K562 (cell line): ENCODE results near the gene TRIO. TPM values are rescaled to one million over a fixed set of nuclear protein-coding genes. Genes with fewer than 3 reads are reported as not detected.

ENCODE experiments used
- ATAC-seq: fragments of 200-7000 bp; cut with Tn5 transposase; 3 replicates; pipeline ENCODE4 v1.9.1; 2020; ENCODE audit warnings: moderate library complexity
- BruUV-seq: library from RNA; stranded (reverse); fragments of 400-500 nt; replicated peaks from 2 replicates; lab custom pipeline; 2021; lab: Mats Ljungman, UMichigan
- CTCF ChIA-PET: fragments of 300-600 bp; formaldehyde crosslinking; extraction: SDS; loops from one replicate; lab custom pipeline; 2021; ENCODE audit warnings: low intra/inter-chr PET ratio; lab: Yijun Ruan, JAX
- POLR2A ChIA-PET: fragments of 300-600, 350-650 bp; sonication (Branson Sonifier 250); formaldehyde crosslinking; extraction: SDS; loops from one replicate; lab custom pipeline; 2021; ENCODE audit warnings: antibody characterized with exemption, inconsistent platforms; lab: Yijun Ruan, JAX
- DNase-seq, 4 experiments: peaks; one replicate each; pipeline versions ENCODE4 v3.0.0 to v3.0.0-alpha.2; 2011 to 2018; ENCODE audit warnings: low spot score in 3 of 4, mixed read lengths in 3 of 4; ENCODE audit errors: extremely low read depth in 1 of 4
- FAIRE-seq: peaks from 2 replicates; lab custom pipeline; 2011; peaks lifted over from hg19 to GRCh38; lab: Jason Lieb, UNC
- H2AFZ ChIP-seq: 2 replicates; pipeline ENCODE4 v1.6.0; 2011; ENCODE audit warnings: low read depth, low read length, control low read depth, inconsistent platforms
- H3K27ac ChIP-seq: fragments of 200-600 bp; 3 replicates; pipeline ENCODE4 v1.8.0; 2011; ENCODE audit warnings: low read depth, mild to moderate bottlenecking, control low read depth, inconsistent platforms, low read length, moderate library complexity, mixed read lengths; ENCODE audit errors: extremely low read depth
- H3K27me3 ChIP-seq, 2 experiments: fragments of 300-600 bp in 1 of 2; 2 replicates in 1 of 2; 3 replicates in 1 of 2; pipeline versions ENCODE4 v1.6.0 to v1.8.0; 2011; ENCODE audit warnings: inconsistent platforms in 2 of 2, low read length in 2 of 2, mild to moderate bottlenecking in 1 of 2, mixed read lengths in 1 of 2, moderate library complexity in 1 of 2; ENCODE audit not compliant: control insufficient read depth in 2 of 2, insufficient read depth in 2 of 2
- H3K36me3 ChIP-seq: fragments of 300-600 bp; 3 replicates; pipeline ENCODE4 v1.8.0; 2011; ENCODE audit warnings: mild to moderate bottlenecking, low read length, inconsistent platforms; ENCODE audit not compliant: control insufficient read depth, insufficient read depth
- H3K4me1 ChIP-seq, 2 experiments: fragments of 200-600 bp in 1 of 2; replicated peaks in 1 of 2; 2 replicates in 1 of 2; 3 replicates in 1 of 2; pipeline versions ENCODE4 v1.5.1 to v1.8.0; 2011; ENCODE audit warnings: inconsistent platforms in 2 of 2, low read length in 2 of 2, mild to moderate bottlenecking in 1 of 2, mixed read lengths in 1 of 2, moderate library complexity in 1 of 2; ENCODE audit not compliant: control insufficient read depth in 2 of 2, insufficient read depth in 2 of 2
- H3K4me2 ChIP-seq: 2 replicates; pipeline ENCODE4 v1.6.1; 2011; ENCODE audit warnings: low read length, control low read depth, inconsistent platforms, mixed read lengths; ENCODE audit not compliant: insufficient read depth
- H3K4me3 ChIP-seq: fragments of 200-600 bp; sonication (generic), shearing (Covaris generic); 2 replicates; pipeline ENCODE4 v1.5.1; 2016; ENCODE audit warnings: control low read depth, inconsistent platforms
- H3K79me2 ChIP-seq: fragments of 200-600 bp; 3 replicates; pipeline ENCODE4 v1.8.0; 2011; ENCODE audit warnings: low read length, inconsistent platforms; ENCODE audit not compliant: control insufficient read depth, insufficient read depth
- H3K9ac ChIP-seq, 2 experiments: 2 replicates each; pipeline versions ENCODE4 v1.6.0 to v1.6.1; 2011; ENCODE audit warnings: low read depth in 2 of 2, low read length in 2 of 2, control low read depth in 1 of 2, inconsistent platforms in 1 of 2, mild to moderate bottlenecking in 1 of 2, mixed read lengths in 1 of 2; ENCODE audit not compliant: insufficient read depth in 1 of 2
- H3K9me1 ChIP-seq: one replicate; pipeline ENCODE4 v1.6.0; 2011; ENCODE audit warnings: inconsistent platforms, mild to moderate bottlenecking, low read length, moderate library complexity; ENCODE audit not compliant: control insufficient read depth, insufficient read depth
- H3K9me3 ChIP-seq: replicated peaks from 2 replicates; pipeline ENCODE4 v1.5.1; 2011; ENCODE audit warnings: low read depth, low read length, inconsistent platforms; ENCODE audit not compliant: control insufficient read depth, insufficient read depth
- H4K20me1 ChIP-seq: replicated peaks from 2 replicates; pipeline ENCODE4 v1.6.1; 2011; ENCODE audit warnings: low read length, inconsistent platforms, mixed read lengths; ENCODE audit not compliant: control insufficient read depth, insufficient read depth
- BMI1 ChIP-seq: fragments of 150-350 bp; IDR thresholded peaks from 2 replicates; pipeline ENCODE4 v1.6.1; 2014; ENCODE audit warnings: low read length
- ERF ChIP-seq: fragments of 450-650 bp; formaldehyde crosslinking; IDR thresholded peaks from 2 replicates; pipeline ENCODE4 v1.4.0; 2020; ENCODE audit warnings: mild to moderate bottlenecking, mixed read lengths
- FOSL1 ChIP-seq: fragments of 200-800 bp; sonication (Bioruptor generic); conservative IDR thresholded peaks from 2 replicates; pipeline ENCODE4 v1.6.1; 2016; ENCODE audit warnings: missing genetic modification characterization, missing compliant biosample characterization
- HNRNPUL1 ChIP-seq: fragments of 200-400 bp; formaldehyde crosslinking; IDR thresholded peaks from 2 replicates; pipeline ENCODE4 v1.6.1; 2017; ENCODE audit warnings: low read length
- IFI16 ChIP-seq: fragments of 250-450 bp; sonication (Bioruptor Pico); IDR thresholded peaks from 2 replicates; pipeline ENCODE4 v2.1.2; 2022; ENCODE audit warnings: mild to moderate bottlenecking, inconsistent platforms
- JUND ChIP-seq, 2 experiments: IDR thresholded peaks; 2 replicates in 1 of 2; 3 replicates in 1 of 2; pipeline ENCODE4 v1.6.1; 2011; ENCODE audit warnings: borderline replicate concordance in 2 of 2, low read depth in 2 of 2, low read length in 2 of 2, improper control_type of control experiment in 1 of 2, missing biosample characterization in 1 of 2, missing genetic modification characterization in 1 of 2, missing genetic modification reagents in 1 of 2
- NCOA1 ChIP-seq: fragments of 450-650 bp; IDR thresholded peaks from 2 replicates; pipeline ENCODE4 v1.6.1; 2016; ENCODE audit warnings: low read depth
- SPI1 ChIP-seq: IDR thresholded peaks from 2 replicates; pipeline ENCODE4 v1.6.1; 2011; ENCODE audit warnings: low read depth, low read length, control low read depth, borderline replicate concordance
- TBP ChIP-seq: optimal IDR thresholded peaks from 2 replicates; pipeline ENCODE3; 2011; ENCODE audit warnings: low read depth, low read length, improper control_type of control experiment
- THRA ChIP-seq: fragments of 450-650 bp; IDR thresholded peaks from 2 replicates; pipeline ENCODE4 v1.6.1; 2017; ENCODE audit warnings: mild to moderate bottlenecking, moderate library complexity
- XRCC3 ChIP-seq: fragments of 450-650 bp; IDR thresholded peaks from 2 replicates; pipeline ENCODE4 v1.6.1; 2017; ENCODE audit warnings: mild to moderate bottlenecking, moderate library complexity
- XRCC5 ChIP-seq: fragments of 200-400 bp; formaldehyde crosslinking; IDR thresholded peaks from 2 replicates; pipeline ENCODE4 v1.6.1; 2017; ENCODE audit warnings: low read depth, mild to moderate bottlenecking, low read length
- ZNF146 ChIP-seq: IDR thresholded peaks from one replicate; pipeline ENCODE4 v1.6.1; 2018; ENCODE audit warnings: missing compliant biosample characterization; ENCODE audit not compliant: unreplicated experiment
- ZNF165 ChIP-seq: fragments of 250-450 bp; sonication (Bioruptor Pico); IDR thresholded peaks from 2 replicates; pipeline ENCODE4 v1.4.0; 2020; ENCODE audit warnings: borderline replicate concordance
- ZNF57 ChIP-seq: fragments of 450-650 bp; formaldehyde crosslinking; IDR thresholded peaks from 2 replicates; pipeline ENCODE4 v1.4.0; 2020; ENCODE audit warnings: mild to moderate bottlenecking, moderate library complexity
- WGBS: fragments of 100-300 bp; shearing (Covaris generic); methylation state at CpG from one replicate; pipeline ENCODE4 v1.1.6; 2016; ENCODE audit warnings: low coverage, mixed read lengths; ENCODE audit not compliant: insufficient coverage; ENCODE audit errors: missing lambda C conversion rate; 5-methylcytosine and 5-hydroxymethylcytosine counted together
- in situ Hi-C: fragments of 300-500 bp; cut with MboI; formaldehyde crosslinking; loops from 4 replicates; pipeline ENCODE4 v1.15.0; 2018; ENCODE audit warnings: inconsistent platforms, mixed read lengths
- intact Hi-C: fragments of 100-400 bp; cut with micrococcal nuclease; formaldehyde crosslinking; loops from 2 replicates; pipeline ENCODE4 v1.14.2; 2022
- polyA plus RNA-seq, 8 experiments: library from polyadenylated mRNA; depleted of rRNA in 4 of 8; stranded (reverse) in 5 of 8; unstranded in 3 of 8; fragments of >200 nt; fragmentation: Nextera tagmentation in 2 of 8; fragmentation: Illumina TruSeq in 1 of 8; extraction: Ambion mirVana in 2 of 8; extraction: Trizol in 1 of 8; gene quantifications; 2 replicates each; pipeline versions ENCODE4 v1.2.1 to v1.2.3, GENCODE V29; 2011 to 2014; ENCODE audit warnings: inconsistent platforms in 1 of 8, missing spikeins in 1 of 8
- total RNA-seq, 7 experiments: library from RNA; depleted of rRNA in 6 of 7; stranded (reverse); fragments of >200 nt in 6 of 7; fragmentation: Illumina TruSeq in 2 of 7; extraction: Trizol in 2 of 7; gene quantifications; 2 replicates each; pipeline versions ENCODE4 v1.2.1 to v1.2.3, GENCODE V29; 2011 to 2021; ENCODE audit warnings: low replicate concordance in 1 of 7
- TF ChIP-seq, protein P1 (sequence below): IDR thresholded peaks from 3 replicates; pipeline ENCODE4 v1.6.1; 2011; ENCODE audit warnings: borderline replicate concordance, mild to moderate bottlenecking, moderate library complexity; ENCODE audit not compliant: insufficient read length; ENCODE audit errors: extremely low read depth
- TF ChIP-seq, protein P2 (sequence below), 2 experiments: fragments of 200-800 bp in 1 of 2; sonication (Bioruptor generic) in 1 of 2; sonication (generic) in 1 of 2; formaldehyde crosslinking in 1 of 2; IDR thresholded peaks in 1 of 2; conservative IDR thresholded peaks in 1 of 2; 2 replicates each; pipeline versions ENCODE4 v1.5.0 to v1.6.1; 2016 to 2020; ENCODE audit warnings: missing compliant biosample characterization in 1 of 2, missing genetic modification characterization in 1 of 2, missing genetic modification reagents in 1 of 2

The TRIO gene
- total and polyA plus RNA-seq, 9 of the 15 experiments (the other 6 are each of a cell fraction or from before 2014, with no cell fraction given), result 0.24 to 5.0 (median 1.1) TPM

- Histone ChIP-seq H3K9ac (no peak overlapping the region), H3K9me1 (no peaks in the 10 kb centered on the region), H4K20me1 (no peaks in the 10 kb centered on the region), H3K36me3 (no peaks in the 10 kb centered on the region), H3K4me2 (no peak overlapping the region), H3K9me3 (no peaks in the 10 kb centered on the region), H3K79me2 (no peaks in the 10 kb centered on the region), H3K4me1 (0 out of 5 replicates have a peak, but pooled peaks cover 0 to 3% of the 10 kb centered on the region in 2 experiments), H3K4me3 (no peak overlapping the region), H3K27me3 (peaks cover 9 to 42% of the 10 kb centered on the region in 2 experiments), H2AFZ (no peak overlapping the region), H3K27ac (no peak overlapping the region)
- CTCF ChIA-PET, result no interaction called here
- peak in 2 of 4 experiments; percentile 24 to 25 for DNase-seq
- FAIRE-seq, result no peak
- BruUV-seq, result no TSS peak
- WGBS, result 0% methylated on average over 3 of the region's 3 CpGs
- ATAC-seq, result peak; percentile 74
- intact Hi-C loops (no loop called here), in situ Hi-C loops (no loop called here)
- POLR2A ChIA-PET, result interaction anchor here (0.8 kb wide), 1 partner anchor 15 kb away, joined by 3 read pairs; no protein-coding TSS in a partner anchor
- TF ChIP-seq ZNF146 (CRISPR knock-in tag) (no peak), JUND (IDR thresholded peaks at IDR 0.05; ENCODE audit: borderline replicate concordance, low read depth, low read length) (0 out of 2 replicates have a peak, but pooled peaks have one; percentile 9), JUND (tag; IDR thresholded peaks at IDR 0.05; ENCODE audit: borderline replicate concordance, low read depth, low read length) (peak; percentile 48; the same call in 1 of the 3 replicates), ZNF57 (CRISPR knock-in tag) (no peak), ERF (CRISPR knock-in tag) (no peak), SPI1 (peak; percentile 35; the same call in 1 of the 2 replicates), BMI1 (no peak), XRCC3 (no peak), HNRNPUL1 (no peak), FOSL1 (tag) (peak; percentile 32; the same call in 1 of the 2 replicates), ZNF165 (CRISPR knock-in tag) (no peak), THRA (no peak), XRCC5 (no peak), TBP (no peak), IFI16 (CRISPR knock-in tag) (no peak), NCOA1 (no peak)
- TF ChIP-seq, protein P1, sequence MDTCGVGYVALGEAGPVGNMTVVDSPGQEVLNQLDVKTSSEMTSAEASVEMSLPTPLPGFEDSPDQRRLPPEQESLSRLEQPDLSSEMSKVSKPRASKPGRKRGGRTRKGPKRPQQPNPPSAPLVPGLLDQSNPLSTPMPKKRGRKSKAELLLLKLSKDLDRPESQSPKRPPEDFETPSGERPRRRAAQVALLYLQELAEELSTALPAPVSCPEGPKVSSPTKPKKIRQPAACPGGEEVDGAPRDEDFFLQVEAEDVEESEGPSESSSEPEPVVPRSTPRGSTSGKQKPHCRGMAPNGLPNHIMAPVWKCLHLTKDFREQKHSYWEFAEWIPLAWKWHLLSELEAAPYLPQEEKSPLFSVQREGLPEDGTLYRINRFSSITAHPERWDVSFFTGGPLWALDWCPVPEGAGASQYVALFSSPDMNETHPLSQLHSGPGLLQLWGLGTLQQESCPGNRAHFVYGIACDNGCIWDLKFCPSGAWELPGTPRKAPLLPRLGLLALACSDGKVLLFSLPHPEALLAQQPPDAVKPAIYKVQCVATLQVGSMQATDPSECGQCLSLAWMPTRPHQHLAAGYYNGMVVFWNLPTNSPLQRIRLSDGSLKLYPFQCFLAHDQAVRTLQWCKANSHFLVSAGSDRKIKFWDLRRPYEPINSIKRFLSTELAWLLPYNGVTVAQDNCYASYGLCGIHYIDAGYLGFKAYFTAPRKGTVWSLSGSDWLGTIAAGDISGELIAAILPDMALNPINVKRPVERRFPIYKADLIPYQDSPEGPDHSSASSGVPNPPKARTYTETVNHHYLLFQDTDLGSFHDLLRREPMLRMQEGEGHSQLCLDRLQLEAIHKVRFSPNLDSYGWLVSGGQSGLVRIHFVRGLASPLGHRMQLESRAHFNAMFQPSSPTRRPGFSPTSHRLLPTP, result no peak
- TF ChIP-seq, protein P2, sequence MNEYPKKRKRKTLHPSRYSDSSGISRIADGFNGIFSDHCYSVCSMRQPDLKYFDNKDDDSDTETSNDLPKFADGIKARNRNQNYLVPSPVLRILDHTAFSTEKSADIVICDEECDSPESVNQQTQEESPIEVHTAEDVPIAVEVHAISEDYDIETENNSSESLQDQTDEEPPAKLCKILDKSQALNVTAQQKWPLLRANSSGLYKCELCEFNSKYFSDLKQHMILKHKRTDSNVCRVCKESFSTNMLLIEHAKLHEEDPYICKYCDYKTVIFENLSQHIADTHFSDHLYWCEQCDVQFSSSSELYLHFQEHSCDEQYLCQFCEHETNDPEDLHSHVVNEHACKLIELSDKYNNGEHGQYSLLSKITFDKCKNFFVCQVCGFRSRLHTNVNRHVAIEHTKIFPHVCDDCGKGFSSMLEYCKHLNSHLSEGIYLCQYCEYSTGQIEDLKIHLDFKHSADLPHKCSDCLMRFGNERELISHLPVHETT (CRISPR knock-in tag; conservative IDR thresholded peaks at IDR 0.05 in 1 of 2, IDR thresholded peaks at IDR 0.05 in 1 of 2), result peak in 1 of 2 experiments; percentile 39; a peak in 2 of 4 replicates
These were observed 320.5 kb downstream of the TRIO start for GRCh38 chr5:14463629-14464028.
